Fibroblast of skin of scalp (primary cell): Measurements from ENCODE around the gene ZNF485. TPM values are rescaled to one million over a fixed set of nuclear protein-coding genes. Genes with fewer than 3 reads are reported as not detected.
"Not testable (repeated sequence)": the region's sequence is repeated elsewhere in the genome, so short reads cannot be mapped to it uniquely, and the experiment has no call there.

Experiments used
- DNase-seq: peaks from one replicate; pipeline ENCODE4 v3.0.0-alpha.2; 2013
- polyA plus RNA-seq, 2 experiments: library from polyadenylated mRNA; unstranded; fragments of 120-200 nt; gene quantifications; one replicate each; pipeline ENCODE4 v1.2.1, GENCODE V29; 2013; ENCODE audit not compliant: insufficient read length in 2 of 2

Gene ZNF485
- 1.1 TPM for polyA plus RNA-seq (2013, experiment 1 of 2; ENCODE audit: insufficient read length)
- 1.7 TPM for polyA plus RNA-seq (2013, experiment 2 of 2; ENCODE audit: insufficient read length)

- peak; percentile 68 for DNase-seq
Measured at GRCh38 chr10:43606323-43607198, at the start of gene ZNF485. ZNF485 (plus strand) TSS chr10:43606438; CDS start chr10:43607051, 613 bp downstream.

GRCh38 chr10:43557214-43557613 is 49.0 kb upstream of the ZNF485 start:
- no peak for DNase-seq

- DNase-seq: no peak
Measured at GRCh38 chr10:43569681-43570080, 36.6 kb upstream of the ZNF485 start.

- no peak for DNase-seq
Measured at GRCh38 chr10:43570971-43571370, 35.3 kb upstream of the ZNF485 start.

GRCh38 chr10:43573250-43574000 is 32.8 kb upstream of the ZNF485 start:
- peak; percentile 23 for DNase-seq

GRCh38 chr10:43574001-43574892 is 32.0 kb upstream of the ZNF485 start, which contains the start of gene ZNF239:
ZNF239 (minus strand) TSS chr10:43574616; CDS start chr10:43558079, 16,537 bp downstream.
- DNase-seq: peak; percentile 90

- DNase-seq: no peak
Measured at GRCh38 chr10:43574906-43575305, 31.3 kb upstream of the ZNF485 start.

- no peak for DNase-seq
Measured at GRCh38 chr10:43576062-43576461, 30.2 kb upstream of the ZNF485 start.

- no peak for DNase-seq
Measured at GRCh38 chr10:43576580-43576979, 29.7 kb upstream of the ZNF485 start.

GRCh38 chr10:43584051-43584450 is 22.2 kb upstream of the ZNF485 start:
- DNase-seq: no peak

GRCh38 chr10:43585046-43585445 is 21.2 kb upstream of the ZNF485 start:
- no peak for DNase-seq

GRCh38 chr10:43585981-43586729 is 20.1 kb upstream of the ZNF485 start:
- no peak for DNase-seq

GRCh38 chr10:43586730-43587115 is 19.5 kb upstream of the ZNF485 start:
- not testable (repeated sequence) for DNase-seq

- no peak for DNase-seq
Measured at GRCh38 chr10:43591303-43591904, 14.8 kb upstream of the ZNF485 start.

GRCh38 chr10:43594944-43595589 is 11.2 kb upstream of the ZNF485 start:
- peak; percentile 42 for DNase-seq

- no peak for DNase-seq
Measured at GRCh38 chr10:43595739-43596298, 10.4 kb upstream of the ZNF485 start.

- no peak for DNase-seq
Measured at GRCh38 chr10:43596546-43596945, 9.7 kb upstream of the ZNF485 start.

- DNase-seq: peak; percentile 30
Measured at GRCh38 chr10:43598446-43598845, 7.8 kb upstream of the ZNF485 start.

- DNase-seq: no peak
Measured at GRCh38 chr10:43599333-43599732, 6.9 kb upstream of the ZNF485 start.

- not testable (repeated sequence) for DNase-seq
Measured at GRCh38 chr10:43601576-43601975, 4.7 kb upstream of the ZNF485 start.
